Neural crest cell (in vitro differentiated cells): Measurements from ENCODE around the gene AGPAT4. TPM values are rescaled to one million over a fixed set of nuclear protein-coding genes. Genes with fewer than 3 reads are reported as not detected.

Experiments
- DNase-seq: peaks from one replicate; pipeline ENCODE4 v3.0.0; 2021; ENCODE audit warnings: low read depth, mixed read lengths, low spot score
- H3K27ac Mint-ChIP-seq: one replicate; pipeline ENCODE4 v1.8.0; 2021; ENCODE audit warnings: mild to moderate bottlenecking, mixed read lengths; ENCODE audit not compliant: unreplicated experiment
- H3K27me3 Mint-ChIP-seq: 2 replicates; pipeline ENCODE4 v1.8.0; 2021; ENCODE audit warnings: low read depth, mild to moderate bottlenecking, mixed read lengths
- H3K36me3 Mint-ChIP-seq: 2 replicates; pipeline ENCODE4 v1.8.0; 2021; ENCODE audit warnings: low read depth, mild to moderate bottlenecking, mixed read lengths
- H3K4me1 Mint-ChIP-seq: 2 replicates; pipeline ENCODE4 v1.8.0; 2021; ENCODE audit warnings: mixed read lengths
- H3K4me3 Mint-ChIP-seq: one replicate; pipeline ENCODE4 v1.8.0; 2021; ENCODE audit warnings: mild to moderate bottlenecking, mixed read lengths
- H3K9me3 Mint-ChIP-seq: 2 replicates; pipeline ENCODE4 v1.8.0; 2021; ENCODE audit warnings: mixed read lengths
- total RNA-seq: library from RNA; stranded (reverse); gene quantifications from 2 replicates; pipeline ENCODE4 v1.2.1, GENCODE V29; 2021
- TF ChIP-seq, protein P1 (sequence below): fragments of 200-600 bp; sonication (generic); conservative IDR thresholded peaks from 2 replicates; pipeline ENCODE4 v1.5.0; 2021; ENCODE audit warnings: antibody characterized with exemption, mild to moderate bottlenecking

AGPAT4 gene
- total RNA-seq, 1 donor from 2014 or later: 37.6 TPM

GRCh38 chr6:161150566-161150965 lies 123.3 kb downstream of the AGPAT4 start:
- Mint-ChIP-seq H3K27ac (no peak overlapping the region), H3K4me1 (no peaks in the 10 kb centered on the region), H3K36me3 (peaks cover 27% of the 10 kb centered on the region), H3K9me3 (no peaks in the 10 kb centered on the region), H3K4me3 (no peak overlapping the region), H3K27me3 (no peaks in the 10 kb centered on the region)
- TF ChIP-seq, protein P1, sequence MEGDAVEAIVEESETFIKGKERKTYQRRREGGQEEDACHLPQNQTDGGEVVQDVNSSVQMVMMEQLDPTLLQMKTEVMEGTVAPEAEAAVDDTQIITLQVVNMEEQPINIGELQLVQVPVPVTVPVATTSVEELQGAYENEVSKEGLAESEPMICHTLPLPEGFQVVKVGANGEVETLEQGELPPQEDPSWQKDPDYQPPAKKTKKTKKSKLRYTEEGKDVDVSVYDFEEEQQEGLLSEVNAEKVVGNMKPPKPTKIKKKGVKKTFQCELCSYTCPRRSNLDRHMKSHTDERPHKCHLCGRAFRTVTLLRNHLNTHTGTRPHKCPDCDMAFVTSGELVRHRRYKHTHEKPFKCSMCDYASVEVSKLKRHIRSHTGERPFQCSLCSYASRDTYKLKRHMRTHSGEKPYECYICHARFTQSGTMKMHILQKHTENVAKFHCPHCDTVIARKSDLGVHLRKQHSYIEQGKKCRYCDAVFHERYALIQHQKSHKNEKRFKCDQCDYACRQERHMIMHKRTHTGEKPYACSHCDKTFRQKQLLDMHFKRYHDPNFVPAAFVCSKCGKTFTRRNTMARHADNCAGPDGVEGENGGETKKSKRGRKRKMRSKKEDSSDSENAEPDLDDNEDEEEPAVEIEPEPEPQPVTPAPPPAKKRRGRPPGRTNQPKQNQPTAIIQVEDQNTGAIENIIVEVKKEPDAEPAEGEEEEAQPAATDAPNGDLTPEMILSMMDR: no peak
- DNase-seq: no peak

DNA sequence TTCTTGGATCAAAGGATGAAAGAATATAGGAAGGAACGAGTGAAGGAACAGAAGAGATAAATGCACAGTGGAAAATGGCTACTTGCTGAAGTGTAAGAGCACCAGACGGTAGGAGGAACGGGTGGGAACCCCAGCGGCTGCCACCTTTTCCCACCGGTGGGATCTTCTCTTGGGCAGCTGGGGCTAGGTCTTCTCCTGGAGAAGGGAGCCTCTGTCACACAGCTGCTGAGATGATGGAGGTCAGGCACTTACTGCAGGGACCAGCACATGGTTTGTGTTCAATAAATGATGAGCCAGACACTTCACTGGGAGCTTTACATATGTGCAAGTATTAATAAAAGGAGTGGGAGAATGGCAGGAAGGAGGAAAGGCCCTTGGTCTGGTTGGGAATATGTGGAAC lies 123.7 kb downstream of the AGPAT4 start:
- H3K27me3 Mint-ChIP-seq: no peaks in the 10 kb centered on the region
- DNase-seq: no peak
- TF ChIP-seq, protein P1: no peak
- no peak overlapping the region for H3K4me3 Mint-ChIP-seq
- H3K36me3 Mint-ChIP-seq: peaks cover 24% of the 10 kb centered on the region
- no peak overlapping the region for H3K27ac Mint-ChIP-seq
- H3K4me1 Mint-ChIP-seq: no peaks in the 10 kb centered on the region
- no peaks in the 10 kb centered on the region for H3K9me3 Mint-ChIP-seq

- DNase-seq: no peak
- H3K36me3 Mint-ChIP-seq: peaks cover 40% of the 10 kb centered on the region
- no peak overlapping the region for H3K4me3 Mint-ChIP-seq
- TF ChIP-seq, protein P1: no peak
- H3K4me1 Mint-ChIP-seq: no peaks in the 10 kb centered on the region
- no peak overlapping the region for H3K27ac Mint-ChIP-seq
- H3K9me3 Mint-ChIP-seq: no peaks in the 10 kb centered on the region
- no peaks in the 10 kb centered on the region for H3K27me3 Mint-ChIP-seq
Measured at GRCh38 chr6:161143663-161144430, 130.0 kb downstream of the AGPAT4 start.

GRCh38 chr6:161142957-161143296 lies 130.9 kb downstream of the AGPAT4 start:
- peaks cover 36% of the 10 kb centered on the region for H3K36me3 Mint-ChIP-seq

GRCh38 chr6:161141173-161141572 lies 132.7 kb downstream of the AGPAT4 start:
- no peak for DNase-seq
- Mint-ChIP-seq H3K27me3 (no peaks in the 10 kb centered on the region), H3K9me3 (no peaks in the 10 kb centered on the region), H3K36me3 (peaks cover 33% of the 10 kb centered on the region), H3K4me3 (no peak overlapping the region), H3K27ac (no peak overlapping the region), H3K4me1 (peaks cover 7% of the 10 kb centered on the region)
- TF ChIP-seq, protein P1: no peak

More at GRCh38 chr6:161142957-161143296, 130.9 kb downstream of the AGPAT4 start:
- TF ChIP-seq, protein P1: no peak
- Mint-ChIP-seq H3K27ac (no peak overlapping the region), H3K27me3 (no peaks in the 10 kb centered on the region), H3K4me3 (no peak overlapping the region), H3K9me3 (no peaks in the 10 kb centered on the region), H3K4me1 (no peaks in the 10 kb centered on the region)
- no peak for DNase-seq
